Neutrophil (primary cell): Measurements from ENCODE around the gene LCA5.

Experiments
- H3K27ac ChIP-seq: fragments of 200-600 bp; sonication (generic); 2 replicates; pipeline ENCODE4 v1.5.1; 2016; ENCODE audit warnings: mild to moderate bottlenecking, moderate library complexity
- H3K27me3 ChIP-seq: fragments of 200-600 bp; sonication (generic); 2 replicates; pipeline ENCODE4 v1.6.0; 2016; ENCODE audit warnings: mild to moderate bottlenecking
- H3K36me3 ChIP-seq: fragments of 200-600 bp; sonication (generic); 2 replicates; pipeline ENCODE4 v1.5.1; 2017
- H3K4me1 ChIP-seq, 2 experiments: fragments of 200-600 bp in 1 of 2; sonication (generic) in 1 of 2; 1 replicate in 1 of 2; 2 replicates in 1 of 2; pipeline versions ENCODE4 v1.5.1 to v1.6.1; 2013 to 2016; ENCODE audit warnings: low read depth in 1 of 2, low read length in 1 of 2, mild to moderate bottlenecking in 1 of 2, moderate library complexity in 1 of 2; ENCODE audit not compliant: control insufficient read depth in 1 of 2, insufficient read depth in 1 of 2
- H3K4me3 ChIP-seq, 2 experiments: fragments of 200-600 bp in 1 of 2; sonication (generic) in 1 of 2; 1 replicate in 1 of 2; 2 replicates in 1 of 2; pipeline ENCODE4 v1.5.1; 2013 to 2016; ENCODE audit warnings: low read depth in 1 of 2, low read length in 1 of 2, mild to moderate bottlenecking in 1 of 2, moderate library complexity in 1 of 2
- H3K9me3 ChIP-seq: fragments of 200-600 bp; sonication (generic); 2 replicates; pipeline ENCODE4 v1.5.1; 2016
- TF ChIP-seq, protein P1 (sequence below): fragments of 200-600 bp; sonication (generic); IDR thresholded peaks from 2 replicates; pipeline ENCODE4 v1.5.1; 2016; ENCODE audit warnings: antibody characterized with exemption

The LCA5 gene

DNA sequence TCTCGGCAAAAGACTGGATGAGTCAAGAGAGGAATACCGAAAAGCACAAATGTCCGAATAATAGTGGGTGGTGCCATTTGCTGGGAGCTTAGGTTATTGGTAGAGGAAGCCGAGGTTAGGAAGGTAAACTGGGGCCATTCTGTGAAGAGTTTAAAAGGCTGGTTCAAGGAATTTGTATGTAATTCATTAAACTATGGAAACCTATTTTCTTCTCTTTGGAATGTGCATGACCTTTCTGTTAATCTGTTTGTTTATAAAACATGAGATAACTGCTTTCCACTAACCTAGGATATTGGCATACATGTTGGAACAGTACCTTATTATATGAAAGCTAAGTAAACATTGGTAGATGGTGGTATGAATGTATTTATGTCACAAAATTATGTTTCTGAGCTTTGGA lies 71.8 kb downstream of the LCA5 start:
- Histone ChIP-seq H3K27me3 (no peaks in the 10 kb centered on the region), H3K4me3 (no peak overlapping the region), H3K27ac (no peak overlapping the region), H3K4me1 (no peaks in the 10 kb centered on the region), H3K9me3 (no peaks in the 10 kb centered on the region), H3K36me3 (no peaks in the 10 kb centered on the region)
- TF ChIP-seq, protein P1, sequence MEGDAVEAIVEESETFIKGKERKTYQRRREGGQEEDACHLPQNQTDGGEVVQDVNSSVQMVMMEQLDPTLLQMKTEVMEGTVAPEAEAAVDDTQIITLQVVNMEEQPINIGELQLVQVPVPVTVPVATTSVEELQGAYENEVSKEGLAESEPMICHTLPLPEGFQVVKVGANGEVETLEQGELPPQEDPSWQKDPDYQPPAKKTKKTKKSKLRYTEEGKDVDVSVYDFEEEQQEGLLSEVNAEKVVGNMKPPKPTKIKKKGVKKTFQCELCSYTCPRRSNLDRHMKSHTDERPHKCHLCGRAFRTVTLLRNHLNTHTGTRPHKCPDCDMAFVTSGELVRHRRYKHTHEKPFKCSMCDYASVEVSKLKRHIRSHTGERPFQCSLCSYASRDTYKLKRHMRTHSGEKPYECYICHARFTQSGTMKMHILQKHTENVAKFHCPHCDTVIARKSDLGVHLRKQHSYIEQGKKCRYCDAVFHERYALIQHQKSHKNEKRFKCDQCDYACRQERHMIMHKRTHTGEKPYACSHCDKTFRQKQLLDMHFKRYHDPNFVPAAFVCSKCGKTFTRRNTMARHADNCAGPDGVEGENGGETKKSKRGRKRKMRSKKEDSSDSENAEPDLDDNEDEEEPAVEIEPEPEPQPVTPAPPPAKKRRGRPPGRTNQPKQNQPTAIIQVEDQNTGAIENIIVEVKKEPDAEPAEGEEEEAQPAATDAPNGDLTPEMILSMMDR = no peak

DNA sequence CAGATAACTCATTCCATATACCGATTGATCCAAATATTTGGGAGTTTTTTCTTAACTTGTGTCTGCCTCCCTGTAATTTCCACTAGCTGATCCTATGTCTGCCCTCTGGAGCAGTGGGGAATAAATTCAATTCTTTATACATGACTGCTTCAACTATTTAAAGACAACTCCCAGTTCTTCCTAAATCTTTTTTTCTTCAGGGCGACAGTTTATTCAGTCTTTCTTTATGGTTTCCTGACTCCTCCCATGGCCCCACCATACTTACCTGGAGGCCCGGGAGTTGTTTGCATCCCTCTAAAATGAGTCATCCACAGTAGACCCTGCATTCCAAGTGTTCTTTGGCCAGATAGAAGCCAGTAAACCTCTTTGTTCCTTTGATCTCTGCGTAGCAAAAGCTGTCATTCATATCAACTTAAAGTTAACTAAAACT lies 73.6 kb downstream of the LCA5 start:
- H3K9me3 ChIP-seq = no peaks in the 10 kb centered on the region
- H3K36me3 ChIP-seq = no peaks in the 10 kb centered on the region
- no peaks in the 10 kb centered on the region for H3K27me3 ChIP-seq
- no peak overlapping the region for H3K27ac ChIP-seq
- no peaks in the 10 kb centered on the region for H3K4me1 ChIP-seq
- H3K4me3 ChIP-seq = no peak overlapping the region
- TF ChIP-seq, protein P1 = no peak

DNA sequence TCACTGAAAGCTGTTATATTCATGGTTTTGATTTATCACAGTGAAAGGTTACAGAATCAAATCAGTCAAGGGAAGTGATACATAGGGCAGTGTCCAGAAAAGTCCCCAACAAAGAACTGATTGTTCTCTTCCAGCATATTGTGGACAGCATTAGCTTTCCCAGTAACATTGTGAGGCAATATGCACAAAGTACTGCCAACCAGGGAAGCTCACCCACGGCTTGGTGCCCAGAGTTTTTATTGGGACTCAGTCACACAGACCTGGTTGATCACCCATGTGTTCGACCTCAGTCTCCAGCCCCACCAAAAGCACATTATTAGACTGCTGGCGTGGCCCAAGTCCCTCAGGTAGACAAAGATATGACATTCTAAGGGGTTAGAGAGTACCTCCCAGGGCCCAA lies 76.0 kb downstream of the LCA5 start:
- Histone ChIP-seq H3K4me1 (no peaks in the 10 kb centered on the region), H3K4me3 (no peak overlapping the region), H3K9me3 (no peaks in the 10 kb centered on the region), H3K27me3 (no peaks in the 10 kb centered on the region), H3K36me3 (no peaks in the 10 kb centered on the region), H3K27ac (no peak overlapping the region)
- TF ChIP-seq, protein P1 = no peak

DNA sequence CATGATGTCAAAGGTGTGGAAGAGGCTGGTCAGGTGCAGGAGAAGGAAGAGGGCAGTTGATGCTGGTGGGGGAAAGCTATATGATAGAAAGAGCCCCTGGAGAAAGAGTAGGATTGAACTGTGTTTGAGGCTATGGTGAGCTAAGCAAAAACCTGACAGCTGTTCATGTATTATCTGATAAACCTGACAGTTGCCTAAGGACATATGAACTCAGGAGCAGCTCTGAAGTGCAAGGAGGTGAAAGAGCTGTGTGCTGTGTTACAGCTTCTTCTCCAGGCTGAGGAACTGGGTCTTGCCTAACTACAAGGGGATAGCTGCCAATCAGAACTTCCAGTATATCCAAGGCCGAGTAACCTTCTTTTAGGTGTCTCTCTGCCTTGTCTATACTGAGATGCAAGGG lies 81.8 kb downstream of the LCA5 start:
- no peak overlapping the region for H3K27ac ChIP-seq
- no peaks in the 10 kb centered on the region for H3K4me1 ChIP-seq
- no peaks in the 10 kb centered on the region for H3K36me3 ChIP-seq
- no peak overlapping the region for H3K4me3 ChIP-seq
- TF ChIP-seq, protein P1 = no peak
- no peaks in the 10 kb centered on the region for H3K27me3 ChIP-seq
- no peaks in the 10 kb centered on the region for H3K9me3 ChIP-seq

DNA sequence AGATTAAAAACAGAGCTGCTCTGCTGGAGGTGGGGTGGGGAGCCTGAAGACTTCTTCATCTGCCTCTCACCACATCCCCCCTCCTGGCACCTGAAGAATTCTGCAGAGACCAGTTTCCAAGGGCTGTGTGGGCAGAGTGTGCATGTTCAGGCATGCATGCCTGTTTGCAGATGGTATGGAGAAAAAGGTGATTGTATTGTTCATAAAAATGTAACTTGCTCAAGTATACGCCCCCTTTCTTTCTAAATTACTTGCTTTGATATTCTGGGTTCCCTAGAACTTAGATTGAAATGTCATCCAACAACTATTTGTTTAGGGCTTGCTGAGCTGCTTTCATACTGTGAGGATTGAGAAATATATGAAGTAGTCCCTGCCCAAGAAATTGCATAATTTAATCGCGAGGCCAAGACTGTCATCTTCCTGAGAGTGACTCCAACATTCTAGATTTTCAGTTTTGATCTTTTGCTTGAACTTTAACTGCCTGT lies 83.6 kb downstream of the LCA5 start:
- TF ChIP-seq, protein P1 = no peak
- Histone ChIP-seq H3K9me3 (no peaks in the 10 kb centered on the region), H3K4me3 (no peak overlapping the region), H3K27me3 (no peaks in the 10 kb centered on the region), H3K4me1 (no peaks in the 10 kb centered on the region), H3K27ac (no peak overlapping the region), H3K36me3 (no peaks in the 10 kb centered on the region)

DNA sequence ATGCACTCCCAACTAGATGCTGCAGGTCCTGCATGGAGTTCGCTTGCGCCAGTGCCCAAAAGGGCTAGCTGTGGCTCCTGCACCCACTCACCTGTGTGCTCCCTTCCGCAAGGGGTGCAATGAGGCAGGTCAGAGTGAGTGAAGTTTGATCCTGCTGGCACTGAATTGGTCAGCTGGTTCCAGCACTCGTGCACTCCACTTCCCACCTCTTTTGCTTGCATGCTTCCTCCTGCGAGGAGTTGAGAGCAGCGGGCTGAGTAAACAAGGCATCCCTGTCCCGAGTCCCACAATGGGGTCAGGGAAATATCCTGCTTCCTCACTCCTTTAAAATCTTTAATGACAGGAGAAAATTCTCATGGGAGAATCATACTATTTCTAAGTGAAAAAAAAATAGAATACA lies 86.2 kb downstream of the LCA5 start:
- H3K4me1 ChIP-seq = no peaks in the 10 kb centered on the region
- H3K4me3 ChIP-seq = no peak overlapping the region
- no peaks in the 10 kb centered on the region for H3K36me3 ChIP-seq
- H3K27ac ChIP-seq = no peak overlapping the region
- H3K27me3 ChIP-seq = no peaks in the 10 kb centered on the region
- H3K9me3 ChIP-seq = no peaks in the 10 kb centered on the region
- TF ChIP-seq, protein P1 = no peak
